LNCaP clone FGC (cell line): ENCODE data around the gene RHOT2.

Source experiments
- DNase-seq: peaks from one replicate; pipeline ENCODE4 v3.0.0-alpha.2; 2011; ENCODE audit warnings: low read depth
- H3K4me3 ChIP-seq: 2 replicates; pipeline ENCODE4 v1.5.1; 2011; ENCODE audit warnings: mild to moderate bottlenecking, low read depth, low read length, control low read depth
- TF ChIP-seq, protein P1 (sequence below): IDR thresholded peaks from 2 replicates; pipeline ENCODE4 v1.5.1; 2012; ENCODE audit warnings: mild to moderate bottlenecking; ENCODE audit not compliant: control insufficient read depth, insufficient read depth; ENCODE audit errors: extremely low read depth

The RHOT2 gene

DNA sequence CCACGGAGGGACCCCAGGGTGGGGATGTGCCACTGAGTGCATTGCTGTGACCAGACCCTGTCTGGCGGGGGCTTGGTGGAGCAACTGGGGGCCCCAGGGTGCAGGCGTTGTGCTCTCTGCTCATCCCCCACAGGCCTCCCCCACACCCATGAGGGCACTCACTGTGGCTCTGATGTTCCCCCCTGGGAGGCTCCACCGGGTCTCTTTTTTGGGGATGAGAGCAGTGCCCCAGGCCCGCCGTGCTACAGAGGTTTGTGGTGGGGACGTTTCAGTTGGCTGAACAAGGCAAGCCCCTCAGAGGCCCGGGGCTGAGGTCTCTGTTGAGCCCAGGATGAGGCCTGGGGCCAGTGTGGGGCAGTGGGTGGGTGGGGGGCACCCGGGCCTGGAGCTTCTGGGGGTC, 55.8 kb downstream of the RHOT2 start:
- TF ChIP-seq, protein P1, sequence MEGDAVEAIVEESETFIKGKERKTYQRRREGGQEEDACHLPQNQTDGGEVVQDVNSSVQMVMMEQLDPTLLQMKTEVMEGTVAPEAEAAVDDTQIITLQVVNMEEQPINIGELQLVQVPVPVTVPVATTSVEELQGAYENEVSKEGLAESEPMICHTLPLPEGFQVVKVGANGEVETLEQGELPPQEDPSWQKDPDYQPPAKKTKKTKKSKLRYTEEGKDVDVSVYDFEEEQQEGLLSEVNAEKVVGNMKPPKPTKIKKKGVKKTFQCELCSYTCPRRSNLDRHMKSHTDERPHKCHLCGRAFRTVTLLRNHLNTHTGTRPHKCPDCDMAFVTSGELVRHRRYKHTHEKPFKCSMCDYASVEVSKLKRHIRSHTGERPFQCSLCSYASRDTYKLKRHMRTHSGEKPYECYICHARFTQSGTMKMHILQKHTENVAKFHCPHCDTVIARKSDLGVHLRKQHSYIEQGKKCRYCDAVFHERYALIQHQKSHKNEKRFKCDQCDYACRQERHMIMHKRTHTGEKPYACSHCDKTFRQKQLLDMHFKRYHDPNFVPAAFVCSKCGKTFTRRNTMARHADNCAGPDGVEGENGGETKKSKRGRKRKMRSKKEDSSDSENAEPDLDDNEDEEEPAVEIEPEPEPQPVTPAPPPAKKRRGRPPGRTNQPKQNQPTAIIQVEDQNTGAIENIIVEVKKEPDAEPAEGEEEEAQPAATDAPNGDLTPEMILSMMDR: no peak
- no peak for DNase-seq

More for the DNA sequence above, 55.8 kb downstream of the RHOT2 start:
- H3K4me3 ChIP-seq: no peak overlapping the region
